AG04449 (cell line): ENCODE measurements around the gene LRRC2.

Experiments
- CTCF ChIA-PET: fragments of 350-600 bp; formaldehyde crosslinking; extraction: SDS; loops from one replicate; lab custom pipeline; 2021; ENCODE audit warnings: antibody characterized with exemption; lab: Yijun Ruan, JAX
- POLR2A ChIA-PET: fragments of 400-600, 350-600 bp; formaldehyde crosslinking; extraction: SDS; loops from one replicate; lab custom pipeline; 2020; ENCODE audit warnings: antibody characterized with exemption, inconsistent platforms; lab: Yijun Ruan, JAX
- DNase-seq: peaks from one replicate; pipeline ENCODE4 v3.0.0-alpha.2; 2010; ENCODE audit warnings: low read depth, low spot score
- H3K4me3 ChIP-seq: 2 replicates; pipeline ENCODE4 v1.5.1; 2011; ENCODE audit warnings: low read depth, mild to moderate bottlenecking, control low read depth, low read length
- CTCF ChIP-seq: IDR thresholded peaks from one replicate; pipeline ENCODE4 v1.5.1; 2011; ENCODE audit warnings: mild to moderate bottlenecking, moderate library complexity, low read length, control low read depth, inconsistent platforms; ENCODE audit not compliant: insufficient read depth; ENCODE audit errors: missing control alignments

Gene LRRC2

GRCh38 chr3:46480491-46481195, 85.5 kb downstream of the LRRC2 start:
- no peak for TF ChIP-seq CTCF
- no peak overlapping the region for H3K4me3 ChIP-seq
- CTCF ChIA-PET, result interaction anchor here (1.0 to 14.4 kb wide), 3 partner anchors 9 to 429 kb away, joined by 3 to 418 read pairs (median 23); no protein-coding TSS in a partner anchor
- POLR2A ChIA-PET, result no interaction called here
- DNase-seq, result no peak

- no peak overlapping the region for H3K4me3 ChIP-seq
- no peak for DNase-seq
- CTCF ChIA-PET, result interaction anchor here (1.0 to 14.4 kb wide), 3 partner anchors 10 to 430 kb away, joined by 3 to 418 read pairs (median 23); no protein-coding TSS in a partner anchor
- POLR2A ChIA-PET, result no interaction called here
- no peak for TF ChIP-seq CTCF
These were observed 86.4 kb downstream of the LRRC2 start for GRCh38 chr3:46479696-46480095.

- TF ChIP-seq CTCF, result no peak
- no peak overlapping the region for H3K4me3 ChIP-seq
- no peak for DNase-seq
- ChIA-PET POLR2A (no interaction called here), CTCF (no interaction called here)
These were observed 87.1 kb downstream of the LRRC2 start for GRCh38 chr3:46479021-46479420.

GRCh38 chr3:46478341-46478740, 87.8 kb downstream of the LRRC2 start:
- ChIA-PET CTCF (no interaction called here), POLR2A (no interaction called here)
- no peak for TF ChIP-seq CTCF
- no peak for DNase-seq
- no peak overlapping the region for H3K4me3 ChIP-seq

GRCh38 chr3:46477756-46478155, 88.3 kb downstream of the LRRC2 start:
- DNase-seq, result no peak
- no peak for TF ChIP-seq CTCF
- ChIA-PET POLR2A (no interaction called here), CTCF (interaction anchor here (5.7 kb wide), 1 partner anchor 10 kb away, joined by 46 read pairs; no protein-coding TSS in a partner anchor)
- H3K4me3 ChIP-seq, result no peak overlapping the region

- no peak overlapping the region for H3K4me3 ChIP-seq
- no peak for TF ChIP-seq CTCF
- ChIA-PET POLR2A (no interaction called here), CTCF (interaction anchor here (2.2 to 5.7 kb wide), 2 partner anchors 7 to 11 kb away, joined by 5 to 46 read pairs; no protein-coding TSS in a partner anchor)
- DNase-seq, result no peak
These were observed 89.0 kb downstream of the LRRC2 start for GRCh38 chr3:46477145-46477544.
